Suprapubic skin (tissue), 4 donors: ENCODE measurements around the gene RGCC.

Source experiments
- EP300 ChIP-seq: sonication (generic); formaldehyde crosslinking; IDR thresholded peaks from one replicate; pipeline ENCODE4 v1.6.1; 2017; ENCODE audit warnings: antibody characterized with exemption
- POLR2A ChIP-seq, 2 donors: fragments of 450-650 bp; IDR thresholded peaks; one replicate each; pipeline ENCODE4 v1.6.1; 2017; ENCODE audit warnings: antibody characterized with exemption in 2 of 2, mild to moderate bottlenecking in 2 of 2, moderate library complexity in 2 of 2
- POLR2AphosphoS5 ChIP-seq, 3 donors: sonication (generic); formaldehyde crosslinking; IDR thresholded peaks; one replicate each; pipeline ENCODE4 v1.6.1; 2017; ENCODE audit warnings: antibody characterized with exemption in 3 of 3
- TF ChIP-seq, protein P1 (sequence below), 2 donors: fragments of 200-600 bp in 1 of 2; fragments of 450-650 bp in 1 of 2; sonication (generic) in 1 of 2; IDR thresholded peaks; one replicate each; pipeline ENCODE4 v1.5.1; 2016 to 2019; ENCODE audit warnings: antibody characterized with exemption in 2 of 2, mild to moderate bottlenecking in 1 of 2, moderate library complexity in 1 of 2

DNA sequence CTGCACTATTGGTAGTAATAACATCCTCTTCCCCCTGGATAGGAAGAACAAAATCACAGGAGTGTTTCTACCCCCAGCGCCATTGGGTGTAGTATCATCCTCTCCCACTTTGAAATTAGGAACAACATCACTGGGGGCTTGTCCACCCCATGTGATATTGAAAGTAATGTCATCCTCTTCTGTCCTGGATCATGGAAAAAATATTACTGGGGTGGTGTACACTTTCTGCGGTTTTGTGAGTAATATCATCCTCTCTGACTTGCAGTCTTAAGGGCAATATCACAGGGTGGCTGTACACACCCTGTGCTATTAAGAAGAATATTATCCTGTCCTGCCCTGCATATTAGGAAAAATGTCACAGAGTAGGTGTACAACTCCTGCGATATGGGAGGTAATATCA is 4.9 kb upstream of the RGCC start:
- TF ChIP-seq, protein P1, sequence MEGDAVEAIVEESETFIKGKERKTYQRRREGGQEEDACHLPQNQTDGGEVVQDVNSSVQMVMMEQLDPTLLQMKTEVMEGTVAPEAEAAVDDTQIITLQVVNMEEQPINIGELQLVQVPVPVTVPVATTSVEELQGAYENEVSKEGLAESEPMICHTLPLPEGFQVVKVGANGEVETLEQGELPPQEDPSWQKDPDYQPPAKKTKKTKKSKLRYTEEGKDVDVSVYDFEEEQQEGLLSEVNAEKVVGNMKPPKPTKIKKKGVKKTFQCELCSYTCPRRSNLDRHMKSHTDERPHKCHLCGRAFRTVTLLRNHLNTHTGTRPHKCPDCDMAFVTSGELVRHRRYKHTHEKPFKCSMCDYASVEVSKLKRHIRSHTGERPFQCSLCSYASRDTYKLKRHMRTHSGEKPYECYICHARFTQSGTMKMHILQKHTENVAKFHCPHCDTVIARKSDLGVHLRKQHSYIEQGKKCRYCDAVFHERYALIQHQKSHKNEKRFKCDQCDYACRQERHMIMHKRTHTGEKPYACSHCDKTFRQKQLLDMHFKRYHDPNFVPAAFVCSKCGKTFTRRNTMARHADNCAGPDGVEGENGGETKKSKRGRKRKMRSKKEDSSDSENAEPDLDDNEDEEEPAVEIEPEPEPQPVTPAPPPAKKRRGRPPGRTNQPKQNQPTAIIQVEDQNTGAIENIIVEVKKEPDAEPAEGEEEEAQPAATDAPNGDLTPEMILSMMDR (IDR thresholded peaks at IDR 0.05), result no peak
- TF ChIP-seq POLR2A (IDR thresholded peaks at IDR 0.05), result no peak
- no peak for TF ChIP-seq EP300
- TF ChIP-seq POLR2AphosphoS5 (IDR thresholded peaks at IDR 0.05), result no peak
